Limb (tissue), 2 donors: Measurements from ENCODE around the gene FBXW12.

Source experiments
- DNase-seq, 2 donors: peaks; one replicate each; pipeline ENCODE4 v3.0.0-alpha.2; 2016; ENCODE audit errors: extremely low spot score in 2 of 2

FBXW12 gene

GRCh38 chr3:48407542-48408099, 35.6 kb downstream of the FBXW12 start:
- DNase-seq = no peak

- DNase-seq = no peak
These were observed 36.8 kb downstream of the FBXW12 start for GRCh38 chr3:48408823-48409281.

- DNase-seq = peak in 1 of 2 donors; percentile 14
These were observed 37.5 kb downstream of the FBXW12 start for GRCh38 chr3:48409291-48410201.

GRCh38 chr3:48410205-48411040, 38.4 kb downstream of the FBXW12 start:
- peak in 1 of 2 donors; percentile 13 for DNase-seq

- DNase-seq = peak in 1 of 2 donors; percentile 11
These were observed 39.1 kb downstream of the FBXW12 start for GRCh38 chr3:48411041-48411588.

GRCh38 chr3:48411606-48412374, 39.8 kb downstream of the FBXW12 start:
- DNase-seq = peak in 1 of 2 donors; percentile 8

- DNase-seq = no peak
These were observed 40.5 kb downstream of the FBXW12 start for GRCh38 chr3:48412375-48413001.

GRCh38 chr3:48413086-48413485, 41.1 kb downstream of the FBXW12 start:
- no peak for DNase-seq

GRCh38 chr3:48413611-48414010, 41.6 kb downstream of the FBXW12 start:
- no peak for DNase-seq

GRCh38 chr3:48414376-48415250, 42.6 kb downstream of the FBXW12 start:
- no peak for DNase-seq

- DNase-seq = no peak
These were observed 43.4 kb downstream of the FBXW12 start for GRCh38 chr3:48415251-48415953.

- no peak for DNase-seq
These were observed 44.1 kb downstream of the FBXW12 start for GRCh38 chr3:48416091-48416505.

GRCh38 chr3:48416546-48416945, 44.5 kb downstream of the FBXW12 start:
- no peak for DNase-seq

- DNase-seq = no peak
These were observed 45.6 kb downstream of the FBXW12 start for GRCh38 chr3:48417529-48418108.

- no peak for DNase-seq
These were observed 46.1 kb downstream of the FBXW12 start for GRCh38 chr3:48418140-48418539.

GRCh38 chr3:48418651-48419050, 46.6 kb downstream of the FBXW12 start:
- DNase-seq = no peak

GRCh38 chr3:48419149-48419548, 47.1 kb downstream of the FBXW12 start:
- DNase-seq = no peak

- no peak for DNase-seq
These were observed 47.6 kb downstream of the FBXW12 start for GRCh38 chr3:48419597-48419996.
